ENCODE data around the gene CACNG4. TPM values are rescaled to one million over a fixed set of nuclear protein-coding genes. Genes with fewer than 3 reads are reported as not detected.

CACNG4 gene
- polyA plus RNA-seq: 5.1 TPM
- long read RNA-seq, donor 1, partial matches to known transcripts: 0 of 1 reads
- long read RNA-seq, donor 1, other reads (novel, unspliced or antisense): 0 of 1 reads
- long read RNA-seq, donor 2, partial matches to known transcripts: 0 of 2 reads
- long read RNA-seq, donor 2, other reads (novel, unspliced or antisense): 0 of 2 reads
- long read RNA-seq, donor 3: 0 reads
- long read RNA-seq, donor 4: 0 reads
- long read RNA-seq, donor 5, partial matches to known transcripts: 0 of 1 reads
- long read RNA-seq, donor 5, other reads (novel, unspliced or antisense): 0 of 1 reads
- long read RNA-seq, donor 6, partial matches to known transcripts: 0 of 3 reads
- long read RNA-seq, donor 6, other reads (novel, unspliced or antisense): 0 of 3 reads
- long read RNA-seq, donor 7, partial matches to known transcripts: 0 of 1 reads
- long read RNA-seq, donor 7, other reads (novel, unspliced or antisense): 0 of 1 reads
- long read RNA-seq, donor 8, partial matches to known transcripts: 0 of 1 reads
- long read RNA-seq, donor 8, other reads (novel, unspliced or antisense): 0 of 1 reads
- long read RNA-seq, donor 9, partial matches to known transcripts: 0 of 1 reads
- long read RNA-seq, donor 9, other reads (novel, unspliced or antisense): 0 of 1 reads
- long read RNA-seq, donor 10, partial matches to known transcripts: 0 of 2 reads
- long read RNA-seq, donor 10, other reads (novel, unspliced or antisense): 0 of 2 reads
- long read RNA-seq, donor 11: 0 reads

DNA sequence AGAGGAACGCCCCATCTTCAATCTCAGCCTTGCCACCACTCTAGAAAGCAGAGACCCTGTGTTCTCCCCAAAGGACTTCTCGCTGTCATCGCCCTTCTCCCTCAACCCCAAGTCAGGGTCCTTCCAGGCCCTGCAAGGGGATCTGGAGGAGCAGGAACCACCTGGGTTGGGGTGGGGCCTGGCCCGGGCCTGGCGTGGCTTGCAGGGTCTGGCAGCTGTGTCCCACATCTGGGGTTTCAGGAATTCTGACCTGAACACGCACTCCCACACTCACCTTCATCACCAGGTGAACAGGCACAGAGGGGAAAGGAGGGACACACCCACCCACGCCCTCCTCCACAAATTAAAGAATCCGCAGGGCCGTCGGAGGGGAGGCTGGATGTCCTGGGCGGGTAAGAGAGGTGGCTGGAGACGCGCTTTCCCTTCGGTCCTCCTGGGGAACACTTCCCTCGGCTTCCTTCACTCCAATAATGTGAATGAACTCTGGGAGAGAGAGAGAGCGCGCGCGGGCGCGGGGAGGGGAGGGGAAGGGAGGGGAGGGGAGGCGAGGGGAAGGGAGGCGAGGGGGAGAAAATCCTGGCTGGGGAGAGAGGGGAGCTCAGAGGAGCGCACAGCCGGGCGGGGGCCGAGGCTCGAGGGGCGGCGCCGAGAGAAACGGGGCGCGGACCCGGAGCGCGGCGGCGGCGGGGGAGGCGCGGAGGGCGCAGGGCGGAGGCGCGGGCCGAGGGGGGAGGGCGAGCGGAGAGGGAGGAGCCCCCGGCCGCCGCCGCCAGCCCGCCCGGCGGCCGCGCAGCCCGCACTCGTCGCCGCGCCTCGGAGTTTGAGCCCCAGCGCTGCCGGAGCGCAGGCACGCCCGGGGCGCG lies at the start of gene CACNG4:
CACNG4 (plus strand) TSS at position 799 of the 863 bp plus-strand sequence. CDS start 205 bp downstream, outside the sequence.
- Histone ChIP-seq H3K27ac (ENCODE audit: low read length) (no peak within 1 kb of the TSS), H3K27me3 (ENCODE audit: control insufficient read depth, insufficient read depth, low read length) (peaks cover 72% of the 10 kb centered on the region), H3K9me3 (ENCODE audit: control insufficient read depth, low read depth, low read length) (no peaks in the 10 kb centered on the region), H3K4me1 (ENCODE audit: control insufficient read depth, insufficient read depth, low read length) (peaks cover 4% of the 10 kb centered on the region), H3K4me3 (ENCODE audit: low read length) (peak within 1 kb of the TSS; percentile 26), H3K36me3 (ENCODE audit: control insufficient read depth, insufficient read depth, low read length) (no peaks in the 10 kb centered on the region)
- WGBS (ENCODE audit: insufficient coverage, low lambda C conversion rate): no CpG with 5 or more reads among the region's 71 CpGs
- peak in 1 of 2 donors; percentile 19 for DNase-seq

DNA sequence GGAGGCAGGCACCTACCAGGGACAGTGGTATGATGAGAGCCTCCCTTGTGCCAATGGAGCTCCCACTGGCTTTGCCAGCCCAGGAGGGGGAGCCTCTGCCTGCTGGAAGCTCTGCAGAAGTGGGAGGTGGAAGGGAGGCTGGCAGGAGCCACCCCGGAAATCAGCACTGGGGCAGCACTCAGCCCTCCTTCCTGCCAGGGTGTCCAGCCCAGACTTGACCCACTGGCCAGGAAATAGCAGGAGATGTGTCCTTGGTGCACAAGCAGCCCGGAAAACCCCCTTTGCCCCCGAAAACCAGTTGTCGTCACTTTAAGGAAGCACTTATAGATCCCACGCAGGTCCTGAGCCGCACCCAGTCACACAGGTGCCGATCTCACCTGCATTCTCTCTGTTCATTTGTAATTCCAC lies 49.3 kb upstream of the CACNG4 start:
- H3K27ac ChIP-seq (ENCODE audit: low read length): no peak overlapping the region
- H3K4me3 ChIP-seq (ENCODE audit: low read length): no peak overlapping the region
- no peaks in the 10 kb centered on the region for H3K9me3 ChIP-seq (ENCODE audit: control insufficient read depth, low read depth, low read length)
- no peak for DNase-seq
- peaks cover 4% of the 10 kb centered on the region for H3K27me3 ChIP-seq (ENCODE audit: control insufficient read depth, insufficient read depth, low read length)
- H3K4me1 ChIP-seq (ENCODE audit: control insufficient read depth, insufficient read depth, low read length): no peaks in the 10 kb centered on the region
- no CpG with 5 or more reads among the region's 7 CpGs for WGBS (ENCODE audit: insufficient coverage, low lambda C conversion rate)
- H3K36me3 ChIP-seq (ENCODE audit: control insufficient read depth, insufficient read depth, low read length): no peaks in the 10 kb centered on the region

DNA sequence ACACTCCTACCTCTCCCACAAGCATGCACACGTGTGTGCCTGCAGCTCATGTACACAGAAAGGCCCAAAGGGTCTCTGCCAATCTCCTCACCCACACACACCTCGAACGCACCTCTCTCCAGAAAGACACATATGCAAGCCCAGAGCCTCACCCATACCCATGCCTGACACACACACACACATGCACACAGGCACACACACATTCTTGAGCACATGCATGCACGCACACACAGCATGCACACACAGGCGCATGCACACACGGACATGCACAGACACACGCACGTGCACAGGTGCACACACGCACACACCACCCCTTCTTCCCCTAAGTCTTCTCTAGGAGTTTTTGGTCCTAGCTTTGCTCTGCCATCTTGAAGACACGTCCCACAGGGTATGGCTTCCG lies 48.7 kb upstream of the CACNG4 start:
- DNase-seq: no peak
- Histone ChIP-seq H3K4me1 (ENCODE audit: control insufficient read depth, insufficient read depth, low read length) (no peaks in the 10 kb centered on the region), H3K4me3 (ENCODE audit: low read length) (no peak overlapping the region), H3K36me3 (ENCODE audit: control insufficient read depth, insufficient read depth, low read length) (no peaks in the 10 kb centered on the region), H3K9me3 (ENCODE audit: control insufficient read depth, low read depth, low read length) (no peaks in the 10 kb centered on the region), H3K27me3 (ENCODE audit: control insufficient read depth, insufficient read depth, low read length) (peaks cover 4% of the 10 kb centered on the region), H3K27ac (ENCODE audit: low read length) (no peak overlapping the region)
- no CpG with 5 or more reads among the region's 11 CpGs for WGBS (ENCODE audit: insufficient coverage, low lambda C conversion rate)

DNA sequence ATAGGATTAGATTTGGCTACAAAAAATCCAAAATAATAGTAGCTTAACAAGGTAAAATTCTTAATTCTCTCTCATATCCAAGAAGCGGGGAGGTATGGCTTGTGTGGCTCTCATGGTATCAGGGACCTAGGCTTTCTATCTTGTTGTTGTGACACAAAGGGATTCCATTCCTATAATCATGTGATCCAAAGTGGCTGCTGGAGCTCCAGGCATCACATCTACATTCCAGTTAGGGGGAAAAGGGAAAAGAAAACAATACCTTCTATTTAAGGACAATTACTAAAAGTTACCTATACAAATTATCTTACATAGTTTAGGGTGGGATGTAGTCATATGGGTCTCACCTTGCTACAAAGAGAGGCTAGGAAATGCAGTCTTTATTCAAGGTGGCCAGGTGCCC lies 47.6 kb upstream of the CACNG4 start:
- no peak for DNase-seq
- no peak overlapping the region for H3K4me3 ChIP-seq (ENCODE audit: low read length)
- H3K27ac ChIP-seq (ENCODE audit: low read length): no peak overlapping the region
- no CpG with 5 or more reads among the region's 1 CpG for WGBS (ENCODE audit: insufficient coverage, low lambda C conversion rate)
- no peaks in the 10 kb centered on the region for H3K36me3 ChIP-seq (ENCODE audit: control insufficient read depth, insufficient read depth, low read length)
- no peaks in the 10 kb centered on the region for H3K9me3 ChIP-seq (ENCODE audit: control insufficient read depth, low read depth, low read length)
- peaks cover 4% of the 10 kb centered on the region for H3K27me3 ChIP-seq (ENCODE audit: control insufficient read depth, insufficient read depth, low read length)
- H3K4me1 ChIP-seq (ENCODE audit: control insufficient read depth, insufficient read depth, low read length): no peaks in the 10 kb centered on the region

DNA sequence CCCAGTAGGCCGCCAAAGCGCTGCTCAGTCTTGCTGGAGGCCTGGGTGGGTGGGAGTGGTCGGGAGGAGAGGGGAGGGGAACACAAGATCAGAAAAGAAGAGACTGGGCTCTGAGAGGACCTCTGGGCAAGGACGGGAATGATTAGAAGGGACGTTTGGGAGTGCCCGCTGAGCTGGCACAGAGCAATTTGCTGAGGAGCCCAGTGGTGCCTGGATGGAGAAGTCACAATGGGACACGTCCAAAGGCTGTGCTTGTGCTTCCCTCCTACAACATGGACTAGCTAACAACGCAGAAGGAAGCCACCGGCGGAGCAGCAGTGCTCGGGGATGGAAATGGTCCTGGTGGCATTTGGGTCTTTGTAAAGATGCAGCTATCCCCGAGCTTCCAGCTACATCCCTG lies 45.6 kb upstream of the CACNG4 start:
- no peaks in the 10 kb centered on the region for H3K36me3 ChIP-seq (ENCODE audit: control insufficient read depth, insufficient read depth, low read length)
- WGBS (ENCODE audit: insufficient coverage, low lambda C conversion rate): no CpG with 5 or more reads among the region's 12 CpGs
- peaks cover 4% of the 10 kb centered on the region for H3K27me3 ChIP-seq (ENCODE audit: control insufficient read depth, insufficient read depth, low read length)
- no peaks in the 10 kb centered on the region for H3K4me1 ChIP-seq (ENCODE audit: control insufficient read depth, insufficient read depth, low read length)
- H3K27ac ChIP-seq (ENCODE audit: low read length): no peak overlapping the region
- H3K4me3 ChIP-seq (ENCODE audit: low read length): no peak overlapping the region
- DNase-seq: no peak
- H3K9me3 ChIP-seq (ENCODE audit: control insufficient read depth, low read depth, low read length): no peaks in the 10 kb centered on the region

DNA sequence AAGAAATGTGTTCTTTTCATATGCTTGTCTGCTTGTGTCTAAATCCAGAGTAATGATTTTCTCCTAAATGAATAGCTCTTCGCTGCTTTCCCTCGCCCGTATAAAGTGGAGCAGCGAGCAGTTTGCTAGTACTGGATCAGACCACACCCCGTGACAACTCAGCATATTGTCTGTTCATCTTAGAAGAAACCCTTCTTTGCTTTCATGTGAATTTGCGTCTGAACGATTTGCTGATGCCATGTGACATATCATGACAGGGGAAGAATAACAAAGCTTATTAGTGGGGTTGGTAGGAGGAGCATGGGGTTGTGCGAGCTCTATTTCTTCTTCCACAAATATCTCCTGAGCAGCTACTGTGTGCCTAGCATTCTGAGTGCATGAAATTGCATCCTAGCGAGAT lies 44.1 kb upstream of the CACNG4 start:
- Histone ChIP-seq H3K27me3 (ENCODE audit: control insufficient read depth, insufficient read depth, low read length) (no peaks in the 10 kb centered on the region), H3K9me3 (ENCODE audit: control insufficient read depth, low read depth, low read length) (no peaks in the 10 kb centered on the region), H3K4me3 (ENCODE audit: low read length) (no peak overlapping the region), H3K36me3 (ENCODE audit: control insufficient read depth, insufficient read depth, low read length) (no peaks in the 10 kb centered on the region), H3K27ac (ENCODE audit: low read length) (no peak overlapping the region), H3K4me1 (ENCODE audit: control insufficient read depth, insufficient read depth, low read length) (no peaks in the 10 kb centered on the region)
- WGBS (ENCODE audit: insufficient coverage, low lambda C conversion rate): no CpG with 5 or more reads among the region's 9 CpGs
- DNase-seq: no peak

DNA sequence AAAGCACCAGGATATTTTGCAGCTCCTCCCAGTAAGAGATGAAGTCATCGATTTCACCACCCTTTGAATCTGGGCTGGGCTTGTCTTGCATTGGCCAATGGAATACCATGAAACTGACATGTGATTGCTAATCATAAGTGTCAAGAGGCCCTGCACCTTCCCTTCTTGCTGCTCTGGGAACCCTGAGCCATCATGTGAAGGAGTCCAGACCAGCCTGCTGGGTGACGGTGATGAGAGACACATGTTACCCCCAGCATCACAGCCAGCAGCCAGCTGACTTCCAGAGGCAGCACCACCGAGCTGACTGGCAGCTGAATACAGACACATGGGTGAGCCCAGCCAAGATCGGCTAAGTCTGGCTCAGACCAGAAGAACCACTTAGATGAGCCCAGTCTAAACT lies 43.6 kb upstream of the CACNG4 start:
- Histone ChIP-seq H3K9me3 (ENCODE audit: control insufficient read depth, low read depth, low read length) (no peaks in the 10 kb centered on the region), H3K27me3 (ENCODE audit: control insufficient read depth, insufficient read depth, low read length) (no peaks in the 10 kb centered on the region), H3K4me3 (ENCODE audit: low read length) (no peak overlapping the region), H3K27ac (ENCODE audit: low read length) (no peak overlapping the region), H3K36me3 (ENCODE audit: control insufficient read depth, insufficient read depth, low read length) (no peaks in the 10 kb centered on the region), H3K4me1 (ENCODE audit: control insufficient read depth, insufficient read depth, low read length) (no peaks in the 10 kb centered on the region)
- no peak for DNase-seq
- no CpG with 5 or more reads among the region's 4 CpGs for WGBS (ENCODE audit: insufficient coverage, low lambda C conversion rate)

DNA sequence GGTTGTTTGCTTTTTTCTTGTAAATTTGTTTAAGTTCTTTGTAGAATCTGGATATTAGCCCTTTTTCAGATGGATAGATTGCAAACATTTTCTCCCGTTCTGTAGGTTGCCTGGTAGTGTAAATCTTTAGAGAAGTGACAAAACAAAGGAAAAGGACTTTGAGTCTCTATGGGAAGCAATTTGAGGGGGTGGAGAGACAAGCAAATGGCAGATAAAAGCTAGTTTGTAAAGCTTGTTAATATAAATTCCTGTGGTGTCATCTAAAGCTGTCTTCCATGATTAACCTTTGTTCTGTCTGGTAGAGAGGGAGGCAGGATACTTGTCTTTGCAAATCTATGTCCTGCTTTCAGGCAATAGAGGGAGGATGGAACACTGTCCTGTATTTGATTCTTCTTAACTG lies 40.6 kb upstream of the CACNG4 start:
- Histone ChIP-seq H3K4me3 (ENCODE audit: low read length) (no peak overlapping the region), H3K9me3 (ENCODE audit: control insufficient read depth, low read depth, low read length) (no peaks in the 10 kb centered on the region), H3K27me3 (ENCODE audit: control insufficient read depth, insufficient read depth, low read length) (no peaks in the 10 kb centered on the region), H3K36me3 (ENCODE audit: control insufficient read depth, insufficient read depth, low read length) (no peaks in the 10 kb centered on the region), H3K4me1 (ENCODE audit: control insufficient read depth, insufficient read depth, low read length) (no peaks in the 10 kb centered on the region), H3K27ac (ENCODE audit: low read length) (no peak overlapping the region)
- whole genome bisulfite sequencing (ENCODE audit: insufficient coverage, low lambda C conversion rate): 20% methylated on average over 1 of the region's 1 CpG
- DNase-seq: no peak

DNA sequence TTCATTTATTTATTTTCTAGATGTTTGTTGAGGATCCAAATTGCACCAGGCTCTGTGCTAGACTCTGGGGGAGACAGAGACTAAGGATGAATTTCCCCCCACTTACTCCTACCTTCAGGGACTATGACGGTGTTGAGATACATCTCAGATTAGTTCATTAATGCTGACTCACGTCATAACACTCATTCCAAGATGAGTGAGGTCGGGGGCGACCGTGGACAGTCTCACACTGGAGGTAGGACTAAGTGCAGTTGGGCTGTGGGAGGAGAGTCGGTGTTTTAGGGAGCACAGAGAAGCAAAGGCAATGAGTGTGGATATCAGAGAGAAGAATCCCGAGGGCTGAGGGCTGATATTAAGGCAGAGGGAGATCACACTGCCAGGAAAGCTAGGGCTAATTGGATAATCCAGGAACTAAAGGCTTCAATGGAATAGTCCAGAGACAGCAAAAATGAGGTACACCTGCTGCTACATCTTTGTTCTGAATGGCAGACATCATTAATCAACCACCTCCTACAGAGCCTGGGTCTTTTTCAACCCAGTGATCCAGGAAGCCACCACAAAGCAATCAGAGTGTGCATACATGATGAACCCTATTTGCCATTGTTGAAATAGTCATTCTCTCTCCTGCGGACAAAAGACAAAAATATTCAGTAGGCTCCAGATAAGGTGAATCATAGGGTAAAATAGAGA lies 38.6 kb upstream of the CACNG4 start:
- DNase-seq: no peak
- no CpG with 5 or more reads among the region's 8 CpGs for WGBS (ENCODE audit: insufficient coverage, low lambda C conversion rate)
- H3K4me3 ChIP-seq (ENCODE audit: low read length): no peak overlapping the region
- no peaks in the 10 kb centered on the region for H3K4me1 ChIP-seq (ENCODE audit: control insufficient read depth, insufficient read depth, low read length)
- no peak overlapping the region for H3K27ac ChIP-seq (ENCODE audit: low read length)
- H3K36me3 ChIP-seq (ENCODE audit: control insufficient read depth, insufficient read depth, low read length): no peaks in the 10 kb centered on the region
- H3K9me3 ChIP-seq (ENCODE audit: control insufficient read depth, low read depth, low read length): no peaks in the 10 kb centered on the region
- no peaks in the 10 kb centered on the region for H3K27me3 ChIP-seq (ENCODE audit: control insufficient read depth, insufficient read depth, low read length)

DNA sequence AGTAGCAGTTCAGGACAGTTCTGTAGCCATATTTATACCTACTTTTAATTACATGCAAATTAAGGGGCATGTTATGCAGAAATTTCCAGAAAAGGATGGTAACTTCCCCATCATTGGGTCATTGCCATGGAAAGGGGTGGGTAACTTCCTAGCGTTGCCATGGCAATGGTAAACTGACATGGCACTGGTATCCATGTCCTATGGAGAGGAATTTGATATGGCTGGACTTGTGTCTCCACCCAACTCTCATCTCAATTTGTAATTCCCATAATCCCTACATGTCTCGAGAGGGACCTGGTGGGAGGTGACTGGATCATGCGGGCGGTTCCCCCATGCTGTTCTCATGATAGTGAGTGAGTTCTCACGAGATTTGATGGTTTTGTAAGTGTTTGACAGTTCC lies 35.6 kb upstream of the CACNG4 start:
- DNase-seq: no peak
- no peak overlapping the region for H3K27ac ChIP-seq (ENCODE audit: low read length)
- no CpG with 5 or more reads among the region's 5 CpGs for WGBS (ENCODE audit: insufficient coverage, low lambda C conversion rate)

More for the DNA sequence above, 35.6 kb upstream of the CACNG4 start:
- no peaks in the 10 kb centered on the region for H3K4me1 ChIP-seq (ENCODE audit: control insufficient read depth, insufficient read depth, low read length)
- H3K9me3 ChIP-seq (ENCODE audit: control insufficient read depth, low read depth, low read length): no peaks in the 10 kb centered on the region
- H3K4me3 ChIP-seq (ENCODE audit: low read length): no peak overlapping the region
- H3K27me3 ChIP-seq (ENCODE audit: control insufficient read depth, insufficient read depth, low read length): no peaks in the 10 kb centered on the region
- H3K36me3 ChIP-seq (ENCODE audit: control insufficient read depth, insufficient read depth, low read length): no peaks in the 10 kb centered on the region
